ENCODE results near the gene DGKQ.

GRCh38 chr4:912548-913279, 60.7 kb downstream of the DGKQ start:
- TF ChIP-seq CTCF (IDR thresholded peaks at IDR 0.05) (no peak), EZH2phosphoT487 (IDR thresholded peaks at IDR 0.05) (no peak), EZH2 (IDR thresholded peaks at IDR 0.05) (no peak)
